ENCODE results near the gene BRCA1. TPM values are rescaled to one million over a fixed set of nuclear protein-coding genes. Genes with fewer than 3 reads are reported as not detected.

BRCA1 gene
- polyA plus RNA-seq, 3 donors = 0.87 to 2.6 (median 1.9) TPM

GRCh38 chr17:43151880-43152456 lies 26.8 kb upstream of the BRCA1 start:
- Histone ChIP-seq H3K27ac (ENCODE audit: low read depth in 1 of 2, low read length in 2 of 2) (no peak overlapping the region), H4K20me1 (ENCODE audit: insufficient read depth, low read length) (no peaks in the 10 kb centered on the region), H3K9ac (ENCODE audit: insufficient read depth, low read length, poor library complexity, severe bottlenecking) (no peak overlapping the region), H3K27me3 (ENCODE audit: control insufficient read depth in 2 of 2, insufficient read depth in 2 of 2, low read length in 2 of 2) (no peaks in the 10 kb centered on the region), H3K4me1 (ENCODE audit: control insufficient read depth in 1 of 2, insufficient read depth in 2 of 2, low read length in 2 of 2) (no peaks in the 10 kb centered on the region), H3K36me3 (replicated peaks in 1 of 2; ENCODE audit: control insufficient read depth in 1 of 2, insufficient read depth in 2 of 2, low read length in 2 of 2) (peaks cover 0 to 3% of the 10 kb centered on the region in 2 donors), H3K4me2 (replicated peaks; ENCODE audit: extremely low read depth, low read length, poor library complexity, severe bottlenecking) (no peak overlapping the region), H3K79me2 (ENCODE audit: insufficient read depth, low read length) (no peaks in the 10 kb centered on the region), H2AFZ (ENCODE audit: insufficient read depth, low read depth, low read length, poor library complexity, severe bottlenecking) (no peak overlapping the region), H3K4me3 (replicated peaks in 1 of 3; ENCODE audit: low read depth in 2 of 3, low read length in 3 of 3) (no peak overlapping the region), H3K9me3 (replicated peaks in 1 of 2; ENCODE audit: control insufficient read depth in 1 of 2, insufficient read depth in 1 of 2, low read length in 2 of 2) (peaks cover 0 to 4% of the 10 kb centered on the region in 2 donors)
- H3K9me3 Mint-ChIP-seq = peaks cover 7 to 14% (median 12%) of the 10 kb centered on the region in 7 donors
- H3K4me1 Mint-ChIP-seq = peaks cover 4% of the 10 kb centered on the region
- peaks cover 12 to 19% of the 10 kb centered on the region in 2 donors for H3K36me3 Mint-ChIP-seq
- H3K27ac Mint-ChIP-seq = no peak overlapping the region
- TF ChIP-seq CTCF (IDR thresholded peaks at IDR 0.05) = no peak
- peaks cover 0 to 3% (median 0%) of the 10 kb centered on the region in 3 donors for H3K27me3 Mint-ChIP-seq (ENCODE audit: low read depth in 3 of 3)
- no peak overlapping the region for H3K4me3 Mint-ChIP-seq
- no peak for DNase-seq
- intact Hi-C loops (cut with micrococcal nuclease) = no loop called here
- WGBS (ENCODE audit: insufficient coverage) = no CpG with 5 or more reads among the region's 3 CpGs

GRCh38 chr17:43146649-43147048 lies 21.5 kb upstream of the BRCA1 start:
- no peak overlapping the region for H3K4me3 Mint-ChIP-seq
- no peaks in the 10 kb centered on the region for H3K4me1 ChIP-seq (ENCODE audit: control insufficient read depth in 1 of 2, insufficient read depth in 2 of 2, low read length in 2 of 2)
- H3K27ac ChIP-seq (ENCODE audit: low read depth in 1 of 2, low read length in 2 of 2) = no peak overlapping the region
- DNase-seq = no peak
- H3K4me3 ChIP-seq (replicated peaks in 1 of 3; ENCODE audit: low read depth in 2 of 3, low read length in 3 of 3) = no peak overlapping the region
- H3K9me3 ChIP-seq (replicated peaks in 1 of 2; ENCODE audit: control insufficient read depth in 1 of 2, insufficient read depth in 1 of 2, low read length in 2 of 2) = no peaks in the 10 kb centered on the region
- H3K36me3 ChIP-seq (replicated peaks in 1 of 2; ENCODE audit: control insufficient read depth in 1 of 2, insufficient read depth in 2 of 2, low read length in 2 of 2) = peaks cover 4 to 12% of the 10 kb centered on the region in 2 donors
- no peaks in the 10 kb centered on the region for H3K27me3 ChIP-seq (ENCODE audit: control insufficient read depth in 2 of 2, insufficient read depth in 2 of 2, low read length in 2 of 2)
- H4K20me1 ChIP-seq (ENCODE audit: insufficient read depth, low read length) = no peaks in the 10 kb centered on the region
- intact Hi-C loops (cut with micrococcal nuclease) = no loop called here
- TF ChIP-seq CTCF (IDR thresholded peaks at IDR 0.05) = no peak
- no peak overlapping the region for H3K4me2 ChIP-seq (replicated peaks; ENCODE audit: extremely low read depth, low read length, poor library complexity, severe bottlenecking)
- no peak overlapping the region for H2AFZ ChIP-seq (ENCODE audit: insufficient read depth, low read depth, low read length, poor library complexity, severe bottlenecking)
- H3K9me3 Mint-ChIP-seq = no peaks in the 10 kb centered on the region
- H3K4me1 Mint-ChIP-seq = no peaks in the 10 kb centered on the region
- peaks cover 20 to 37% of the 10 kb centered on the region in 2 donors for H3K36me3 Mint-ChIP-seq
- 100% methylated on average over 1 of the region's 4 CpGs for WGBS (ENCODE audit: insufficient coverage)
- no peaks in the 10 kb centered on the region for H3K79me2 ChIP-seq (ENCODE audit: insufficient read depth, low read length)
- H3K27ac Mint-ChIP-seq = no peak overlapping the region
- peaks cover 0 to 3% (median 0%) of the 10 kb centered on the region in 3 donors for H3K27me3 Mint-ChIP-seq (ENCODE audit: low read depth in 3 of 3)
- no peak overlapping the region for H3K9ac ChIP-seq (ENCODE audit: insufficient read depth, low read length, poor library complexity, severe bottlenecking)
